HEK293T (cell line): Measurements from ENCODE around the gene MICU2.

Experiments
- CTCF ChIA-PET: fragments of 350-600 bp; formaldehyde crosslinking; extraction: SDS; loops from one replicate; lab custom pipeline; 2021; ENCODE audit warnings: antibody characterized with exemption, inconsistent platforms; lab: Yijun Ruan, JAX
- POLR2A ChIA-PET: fragments of 350-600 bp; formaldehyde crosslinking; extraction: SDS; loops from one replicate; lab custom pipeline; 2020; ENCODE audit warnings: antibody characterized with exemption, inconsistent platforms; lab: Yijun Ruan, JAX
- DNase-seq: peaks from one replicate; pipeline ENCODE4 v3.0.0; 2012; ENCODE audit warnings: mixed read lengths; ENCODE audit errors: extremely low spot score
- ARNT ChIP-seq: fragments of 450-650 bp; IDR thresholded peaks from 2 replicates; pipeline ENCODE4 v1.6.1; 2017; ENCODE audit warnings: mild to moderate bottlenecking
- BHLHE40 ChIP-seq: fragments of 450-650 bp; IDR thresholded peaks from 2 replicates; pipeline ENCODE4 v1.6.1; 2016; ENCODE audit warnings: mild to moderate bottlenecking, moderate library complexity, borderline replicate concordance
- CTBP1 ChIP-seq: fragments of 450-650 bp; IDR thresholded peaks from 2 replicates; pipeline ENCODE4 v1.6.1; 2016; ENCODE audit warnings: borderline replicate concordance
- ELF4 ChIP-seq: fragments of 450-650 bp; IDR thresholded peaks from 2 replicates; pipeline ENCODE4 v1.6.1; 2017; ENCODE audit warnings: antibody characterized with exemption
- FOXA1 ChIP-seq: fragments of 450-650 bp; IDR thresholded peaks from 2 replicates; pipeline ENCODE4 v1.6.1; 2016; ENCODE audit warnings: mild to moderate bottlenecking
- FOXK2 ChIP-seq: fragments of 450-650 bp; IDR thresholded peaks from 2 replicates; pipeline ENCODE4 v1.6.1; 2016; ENCODE audit warnings: mild to moderate bottlenecking
- FOXM1 ChIP-seq: fragments of 450-650 bp; IDR thresholded peaks from 2 replicates; pipeline ENCODE4 v1.6.1; 2017; ENCODE audit warnings: mild to moderate bottlenecking, borderline replicate concordance
- HDGF ChIP-seq: fragments of 450-650 bp; IDR thresholded peaks from 2 replicates; pipeline ENCODE4 v1.6.1; 2017; ENCODE audit warnings: antibody characterized with exemption, borderline replicate concordance
- L3MBTL2 ChIP-seq: fragments of 450-650 bp; conservative IDR thresholded peaks from 2 replicates; pipeline ENCODE4 v1.6.1; 2016; ENCODE audit warnings: mild to moderate bottlenecking
- LEF1 ChIP-seq: fragments of 450-650 bp; IDR thresholded peaks from 2 replicates; pipeline ENCODE4 v1.6.1; 2017; ENCODE audit warnings: mild to moderate bottlenecking, borderline replicate concordance
- NFRKB ChIP-seq: fragments of 450-650 bp; IDR thresholded peaks from 2 replicates; pipeline ENCODE4 v1.6.1; 2016; ENCODE audit warnings: mild to moderate bottlenecking, moderate library complexity
- SP1 ChIP-seq: fragments of 450-650 bp; IDR thresholded peaks from 2 replicates; pipeline ENCODE4 v1.6.1; 2017
- SUZ12 ChIP-seq: fragments of 450-650 bp; IDR thresholded peaks from 2 replicates; pipeline ENCODE4 v1.6.1; 2016; ENCODE audit warnings: mild to moderate bottlenecking
- TARDBP ChIP-seq: fragments of 450-650 bp; IDR thresholded peaks from 2 replicates; pipeline ENCODE4 v1.6.1; 2016
- ZNF384 ChIP-seq: fragments of 450-650 bp; IDR thresholded peaks from 2 replicates; pipeline ENCODE4 v1.6.1; 2016
- TF ChIP-seq, protein P1 (sequence below): fragments of 450-650 bp; IDR thresholded peaks from 2 replicates; pipeline ENCODE4 v1.6.1; 2016

The MICU2 gene

GRCh38 chr13:21578748-21579147 is 25.2 kb downstream of the MICU2 start:
- TF ChIP-seq FOXM1 = no peak
- TF ChIP-seq HDGF = no peak
- TF ChIP-seq, protein P1, sequence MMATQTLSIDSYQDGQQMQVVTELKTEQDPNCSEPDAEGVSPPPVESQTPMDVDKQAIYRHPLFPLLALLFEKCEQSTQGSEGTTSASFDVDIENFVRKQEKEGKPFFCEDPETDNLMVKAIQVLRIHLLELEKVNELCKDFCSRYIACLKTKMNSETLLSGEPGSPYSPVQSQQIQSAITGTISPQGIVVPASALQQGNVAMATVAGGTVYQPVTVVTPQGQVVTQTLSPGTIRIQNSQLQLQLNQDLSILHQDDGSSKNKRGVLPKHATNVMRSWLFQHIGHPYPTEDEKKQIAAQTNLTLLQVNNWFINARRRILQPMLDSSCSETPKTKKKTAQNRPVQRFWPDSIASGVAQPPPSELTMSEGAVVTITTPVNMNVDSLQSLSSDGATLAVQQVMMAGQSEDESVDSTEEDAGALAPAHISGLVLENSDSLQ = no peak
- TF ChIP-seq ELF4 = no peak
- no peak for TF ChIP-seq L3MBTL2
- no peak for TF ChIP-seq ARNT
- TF ChIP-seq FOXK2 = no peak
- TF ChIP-seq CTBP1 = no peak
- POLR2A ChIA-PET = no interaction called here
- CTCF ChIA-PET = no interaction called here
- no peak for DNase-seq

- TF ChIP-seq L3MBTL2 (no peak), ZNF384 (no peak), HDGF (no peak), LEF1 (no peak), FOXK2 (no peak), SUZ12 (no peak), CTBP1 (no peak), ELF4 (no peak), TARDBP (no peak), BHLHE40 (no peak), SP1 (no peak), FOXA1 (no peak), ARNT (no peak), FOXM1 (no peak), NFRKB (no peak)
- TF ChIP-seq, protein P1 = no peak
- ChIA-PET POLR2A (interaction anchor here (0.6 kb wide), 1 partner anchor 428 kb away, joined by 3 read pairs; no protein-coding TSS in a partner anchor), CTCF (interaction anchor here (0.5 kb wide), 1 partner anchor 15 kb away, joined by 3 read pairs; no protein-coding TSS in a partner anchor)
- DNase-seq = no peak
These were observed 27.5 kb downstream of the MICU2 start for GRCh38 chr13:21576426-21576825.

DNA sequence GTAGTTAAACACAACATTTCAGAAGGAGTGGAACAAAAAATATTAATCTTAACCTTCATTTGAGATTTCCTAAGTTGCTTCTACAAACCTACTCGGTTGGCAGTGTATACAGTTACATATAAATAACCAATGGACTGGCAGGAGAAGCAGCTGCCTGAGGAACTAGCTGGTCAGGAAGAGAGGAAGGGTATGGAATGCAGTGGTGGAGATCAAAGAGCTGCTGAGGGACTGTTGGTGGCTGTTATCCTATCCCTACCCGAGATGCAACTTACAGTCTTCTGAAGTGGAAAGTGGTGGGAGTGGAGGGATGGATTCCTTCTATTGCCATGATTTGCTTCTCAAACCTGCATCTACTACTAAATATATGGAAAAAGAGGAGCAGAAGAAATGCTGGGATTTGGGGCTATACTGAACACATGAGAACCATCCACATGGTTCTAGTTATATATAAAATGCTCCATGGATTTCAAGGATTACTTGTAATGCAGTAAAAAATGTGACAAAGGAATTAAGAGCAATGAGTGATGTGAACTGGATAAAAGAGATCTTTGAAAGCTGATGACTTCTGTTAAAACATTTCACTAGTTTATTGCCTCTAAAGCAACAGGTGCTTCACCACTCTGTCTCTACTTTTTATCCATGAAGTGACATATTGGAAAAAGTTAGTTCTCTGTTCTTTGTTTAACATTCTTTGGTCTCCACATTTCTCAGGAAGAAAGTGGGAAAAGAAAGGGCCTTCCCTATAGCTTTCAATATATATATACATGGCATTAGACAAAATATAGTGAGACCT is 29.9 kb downstream of the MICU2 start:
- no peak for DNase-seq
- ChIA-PET POLR2A (no interaction called here), CTCF (interaction anchor here (0.9 kb wide), 1 partner anchor 16 kb away, joined by 3 read pairs; no protein-coding TSS in a partner anchor)
- TF ChIP-seq ELF4 (no peak), HDGF (no peak), ARNT (no peak), LEF1 (no peak), FOXK2 (no peak), SUZ12 (no peak), NFRKB (no peak), CTBP1 (no peak)
- TF ChIP-seq, protein P1 = no peak

DNA sequence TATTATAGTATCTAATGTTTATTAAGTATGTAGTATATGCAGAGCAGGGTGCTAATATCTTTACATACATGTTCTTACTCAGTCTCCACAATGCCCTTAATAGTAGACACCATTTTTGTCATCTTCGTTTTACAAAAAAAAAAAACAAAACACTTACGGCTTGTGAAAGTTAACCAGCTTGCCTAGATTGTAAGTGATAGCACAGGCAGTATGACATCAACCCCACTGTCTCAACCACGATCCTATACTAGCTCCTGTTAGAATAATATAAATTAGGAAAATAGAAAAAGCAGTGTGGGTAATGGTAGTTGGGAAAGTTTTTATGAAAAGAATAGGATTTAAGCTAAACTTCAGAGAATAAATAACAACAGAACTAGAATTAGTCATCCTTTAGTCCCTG is 34.3 kb downstream of the MICU2 start:
- TF ChIP-seq NFRKB (no peak), HDGF (no peak), FOXM1 (no peak), FOXA1 (no peak), ELF4 (no peak), ARNT (no peak), TARDBP (no peak), L3MBTL2 (no peak), BHLHE40 (no peak), SUZ12 (no peak)
- DNase-seq = no peak
- CTCF ChIA-PET = no interaction called here
- POLR2A ChIA-PET = no interaction called here

- TF ChIP-seq ELF4 (no peak), FOXA1 (no peak), CTBP1 (no peak), SUZ12 (no peak), LEF1 (no peak), FOXM1 (no peak), ARNT (no peak), BHLHE40 (no peak)
These were observed 35.1 kb downstream of the MICU2 start for GRCh38 chr13:21568854-21569253.

DNA sequence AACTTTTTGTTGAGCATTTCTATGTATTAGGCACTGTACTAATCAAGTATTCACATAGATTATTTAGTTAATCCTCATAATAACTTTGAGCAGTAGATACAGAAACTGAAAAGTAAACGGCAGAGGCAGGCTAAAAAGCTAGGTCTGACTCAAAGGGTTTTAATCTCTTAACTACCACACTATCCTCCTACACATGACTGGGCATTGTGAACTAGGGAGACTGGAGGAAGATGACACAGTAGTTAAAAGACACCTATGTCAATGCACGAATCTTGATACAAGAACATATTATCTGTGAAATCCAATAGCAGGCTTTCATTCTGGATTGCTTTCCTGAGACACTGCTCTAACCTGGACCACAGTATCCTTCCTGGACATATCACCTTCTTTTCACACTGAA is 36.3 kb downstream of the MICU2 start:
- no peak for DNase-seq
- ChIA-PET CTCF (no interaction called here), POLR2A (interaction anchor here (0.7 to 1.6 kb wide), 2 partner anchors 21 to 36 kb away, joined by 3 to 5 read pairs; no protein-coding TSS in a partner anchor)
- TF ChIP-seq SP1 (no peak), BHLHE40 (no peak), LEF1 (no peak), NFRKB (no peak), L3MBTL2 (no peak), ARNT (no peak), ZNF384 (no peak)

More at GRCh38 chr13:21568854-21569253, 35.1 kb downstream of the MICU2 start:
- CTCF ChIA-PET = no interaction called here
- no peak for DNase-seq
- POLR2A ChIA-PET = interaction anchor here (0.6 kb wide), 1 partner anchor 13 kb away, joined by 3 read pairs; no protein-coding TSS in a partner anchor
